OCI-LY3 (cell line): ENCODE results near the gene AP1S1.

ENCODE experiments used
- EZH2phosphoT487 ChIP-seq: fragments of 200-600 bp; shearing (Covaris generic); IDR thresholded peaks from 2 replicates; pipeline ENCODE4 v1.6.1; 2018; ENCODE audit warnings: antibody characterized with exemption, mixed run types, low read depth
- TF ChIP-seq, protein P1 (sequence below): fragments of 200-600, 300-600 bp; sonication (generic); IDR thresholded peaks from 2 replicates; pipeline ENCODE4 v1.5.1; 2014; ENCODE audit warnings: antibody characterized with exemption, low read length, low read depth

DNA sequence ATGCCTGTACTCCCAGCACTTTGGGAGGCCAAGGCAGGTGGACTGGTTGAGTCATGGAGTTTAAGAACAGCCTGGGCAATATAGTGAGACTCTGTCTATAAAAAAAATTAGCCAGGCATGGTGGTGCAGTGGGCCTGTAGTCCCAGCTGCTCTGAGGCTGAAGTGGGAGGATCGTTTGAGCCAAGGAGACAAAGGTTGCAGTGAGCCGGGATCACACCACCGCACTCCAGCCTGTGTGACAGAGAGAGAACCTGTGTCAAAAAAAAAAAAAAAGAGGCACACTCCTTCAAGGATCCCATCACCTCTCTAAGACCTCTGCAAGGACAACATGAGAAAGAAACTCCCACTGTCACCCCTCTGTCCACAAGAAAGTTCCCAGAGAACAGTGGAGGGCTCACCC is 21.4 kb downstream of the AP1S1 start:
- TF ChIP-seq, protein P1, sequence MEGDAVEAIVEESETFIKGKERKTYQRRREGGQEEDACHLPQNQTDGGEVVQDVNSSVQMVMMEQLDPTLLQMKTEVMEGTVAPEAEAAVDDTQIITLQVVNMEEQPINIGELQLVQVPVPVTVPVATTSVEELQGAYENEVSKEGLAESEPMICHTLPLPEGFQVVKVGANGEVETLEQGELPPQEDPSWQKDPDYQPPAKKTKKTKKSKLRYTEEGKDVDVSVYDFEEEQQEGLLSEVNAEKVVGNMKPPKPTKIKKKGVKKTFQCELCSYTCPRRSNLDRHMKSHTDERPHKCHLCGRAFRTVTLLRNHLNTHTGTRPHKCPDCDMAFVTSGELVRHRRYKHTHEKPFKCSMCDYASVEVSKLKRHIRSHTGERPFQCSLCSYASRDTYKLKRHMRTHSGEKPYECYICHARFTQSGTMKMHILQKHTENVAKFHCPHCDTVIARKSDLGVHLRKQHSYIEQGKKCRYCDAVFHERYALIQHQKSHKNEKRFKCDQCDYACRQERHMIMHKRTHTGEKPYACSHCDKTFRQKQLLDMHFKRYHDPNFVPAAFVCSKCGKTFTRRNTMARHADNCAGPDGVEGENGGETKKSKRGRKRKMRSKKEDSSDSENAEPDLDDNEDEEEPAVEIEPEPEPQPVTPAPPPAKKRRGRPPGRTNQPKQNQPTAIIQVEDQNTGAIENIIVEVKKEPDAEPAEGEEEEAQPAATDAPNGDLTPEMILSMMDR, result no peak
- TF ChIP-seq EZH2phosphoT487, result no peak
